ENCODE data around the gene C1QTNF9B.

- TF ChIP-seq CTCF (IDR thresholded peaks at IDR 0.05; ENCODE audit: borderline replicate concordance, extremely low read depth, low read length, poor library complexity, severe bottlenecking) (no peak), EZH2 (IDR thresholded peaks at IDR 0.05; ENCODE audit: borderline replicate concordance, low read depth, low read length, severe bottlenecking) (no peak)
These were observed 14.0 kb downstream of the C1QTNF9B start for GRCh38 chr13:23883255-23883654.

All from DND-41 (cell line).